GM19467 (cell line): ENCODE results near the gene CHAF1A.

ENCODE experiments used
- ATAC-seq: cut with Tn5 transposase; IDR thresholded peaks from one replicate; pipeline ENCODE4 v1.9.1; 2021; ENCODE audit warnings: mild to moderate bottlenecking, moderate library complexity; ENCODE audit not compliant: unreplicated experiment

Gene CHAF1A

DNA sequence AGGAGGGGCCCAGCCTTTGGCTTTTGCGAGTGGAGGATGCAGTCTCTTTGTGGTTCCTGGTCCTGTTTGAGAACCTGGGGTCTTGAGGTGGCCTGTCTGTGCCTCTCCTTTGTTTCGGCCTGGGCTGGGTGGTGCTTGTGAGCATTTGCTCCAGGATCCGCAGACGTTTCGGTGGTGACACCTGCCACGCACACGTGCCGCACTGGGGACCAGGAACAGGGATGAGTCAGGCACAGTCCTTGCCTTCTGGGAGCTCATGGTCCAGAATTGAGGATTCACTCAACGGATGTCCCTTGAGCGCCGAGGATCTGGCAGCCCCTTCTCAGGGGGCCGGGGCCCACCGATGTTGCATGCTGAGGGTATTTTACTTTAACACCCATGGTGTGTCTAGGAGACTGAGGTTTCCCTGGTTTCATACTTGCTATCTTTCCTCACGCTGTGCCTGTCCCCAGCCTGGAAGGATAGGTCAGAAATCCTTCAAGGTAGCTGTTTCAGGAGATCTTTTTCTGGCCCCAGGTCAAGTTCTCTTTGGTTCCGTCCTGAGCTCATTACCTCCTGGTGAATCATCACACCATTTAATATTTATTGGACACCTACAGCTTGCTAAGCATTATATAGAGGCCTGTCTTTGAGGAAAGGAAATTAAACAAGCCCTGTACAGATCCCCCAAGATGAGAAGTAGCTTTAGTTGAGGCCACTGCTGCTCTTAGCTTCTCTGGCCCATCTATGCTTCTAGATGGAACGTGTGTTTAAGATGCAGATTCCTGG, 74.8 kb downstream of the CHAF1A start:
- ATAC-seq, result no peak

DNA sequence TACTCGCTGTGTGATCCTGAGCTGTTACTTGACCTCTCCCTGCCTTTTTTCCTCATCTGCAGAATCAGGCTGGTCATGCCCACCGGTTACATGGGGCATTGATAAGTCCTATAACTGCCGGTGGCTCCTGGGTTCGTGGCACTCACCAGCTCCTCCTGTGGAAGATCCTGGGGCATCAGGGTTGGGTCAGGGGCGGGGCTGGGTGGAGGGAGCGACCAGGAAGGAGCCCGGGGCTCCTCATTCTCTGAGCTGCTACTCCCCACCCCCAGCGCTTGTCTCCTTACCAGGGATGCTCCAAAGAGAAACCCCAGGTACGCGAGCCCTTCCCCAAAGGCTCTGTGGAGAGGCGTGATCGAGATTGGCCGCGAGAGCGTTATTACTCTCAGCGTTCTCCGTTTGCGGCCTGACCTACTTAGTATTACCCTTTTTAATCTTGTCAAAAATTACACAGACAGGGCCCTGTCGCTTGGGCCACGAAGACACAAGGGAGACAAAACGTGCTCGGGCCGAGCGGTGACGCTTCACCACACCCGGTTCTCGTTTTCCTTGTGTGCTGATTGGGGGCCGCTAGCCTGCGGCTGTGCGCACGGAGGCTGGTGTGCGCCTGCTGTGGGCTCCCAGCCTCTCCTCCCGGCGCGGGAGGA, 80.4 kb downstream of the CHAF1A start:
- ATAC-seq, result no peak

DNA sequence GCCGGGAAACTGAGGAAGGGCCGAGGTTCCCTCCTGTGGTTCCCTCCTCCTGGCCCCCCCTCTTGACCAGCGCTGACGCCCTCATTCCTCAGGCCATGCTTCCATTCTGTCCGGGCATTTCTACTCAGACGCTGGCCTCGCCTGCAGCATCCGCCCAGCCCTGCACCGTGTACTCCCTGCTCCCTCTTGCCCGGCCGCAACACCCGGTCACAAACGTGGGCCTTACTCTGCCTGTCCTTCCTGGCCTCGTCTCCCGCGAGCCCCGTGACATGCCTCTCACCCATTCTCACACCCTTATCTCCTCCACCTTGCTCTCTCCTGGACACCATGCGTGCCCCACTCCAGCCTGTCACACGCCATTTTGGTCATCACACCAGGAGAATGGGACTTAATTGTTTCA, 80.9 kb downstream of the CHAF1A start:
- no peak for ATAC-seq

DNA sequence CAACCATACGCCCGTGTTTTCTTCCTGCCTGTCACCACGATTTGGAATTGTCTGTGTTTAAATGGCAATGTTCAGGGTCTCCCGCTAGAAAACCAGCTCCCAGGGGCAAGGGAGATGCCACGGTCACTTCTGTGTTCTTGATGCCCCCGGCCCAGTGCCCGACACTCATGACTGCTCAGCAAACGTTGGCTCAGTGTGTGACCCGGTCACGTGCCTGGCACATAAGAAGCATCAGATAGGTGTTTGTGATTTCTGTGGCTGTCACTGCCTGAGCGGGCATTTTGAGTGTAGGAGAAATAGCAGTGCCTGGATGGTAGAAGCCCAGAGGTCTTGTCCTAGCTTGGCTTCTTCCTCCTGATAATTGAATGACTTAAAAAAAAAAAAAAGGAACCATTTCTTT, 85.1 kb downstream of the CHAF1A start:
- ATAC-seq, result no peak

DNA sequence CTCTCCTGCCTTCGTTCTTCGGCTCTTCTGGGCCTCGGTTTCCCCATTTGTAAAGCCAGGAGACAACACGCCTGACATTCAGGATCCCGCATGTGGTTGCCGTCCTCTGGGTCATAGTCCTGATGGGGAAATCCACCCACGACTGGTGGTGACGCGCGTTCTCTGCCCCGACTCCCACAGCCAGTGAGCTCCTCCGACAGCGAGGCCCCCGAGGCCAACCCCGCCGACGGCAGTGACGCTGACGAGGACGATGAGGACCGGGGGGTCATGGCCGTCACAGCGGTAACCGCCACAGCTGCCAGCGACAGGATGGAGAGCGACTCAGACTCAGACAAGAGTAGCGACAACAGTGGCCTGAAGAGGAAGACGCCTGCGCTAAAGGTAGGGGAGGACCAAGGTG, 86.1 kb downstream of the CHAF1A start:
- ATAC-seq, result no peak

- ATAC-seq, result no peak
Measured at GRCh38 chr19:4491446-4491845, 89.0 kb downstream of the CHAF1A start.

- ATAC-seq, result no peak
Measured at GRCh38 chr19:4492337-4493103, 90.1 kb downstream of the CHAF1A start.
